ENCODE results near the gene TOE1. TPM values are rescaled to one million over a fixed set of nuclear protein-coding genes. Genes with fewer than 3 reads are reported as not detected.
"Not testable (repeated sequence)": the region's sequence is repeated elsewhere in the genome, so short reads cannot be mapped to it uniquely, and the experiment has no call there.

Gene TOE1
- total and polyA plus RNA-seq, 9 of the 15 experiments (the other 6 are each of a cell fraction or from before 2014, with no cell fraction given), result 32.1 to 85.7 (median 38.0) TPM

GRCh38 chr1:45383191-45383590, 43.2 kb downstream of the TOE1 start (continued):
- TF ChIP-seq STAT5A (IDR thresholded peaks at IDR 0.05; ENCODE audit: borderline replicate concordance, low read length) (no peak), RUNX1 (IDR thresholded peaks at IDR 0.05; ENCODE audit: low read depth) (no peak), TRIM24 (IDR thresholded peaks at IDR 0.05) (no peak), NFIC (IDR thresholded peaks at IDR 0.05) (no peak), GTF2A2 (tag; IDR thresholded peaks at IDR 0.05) (no peak)

DNA sequence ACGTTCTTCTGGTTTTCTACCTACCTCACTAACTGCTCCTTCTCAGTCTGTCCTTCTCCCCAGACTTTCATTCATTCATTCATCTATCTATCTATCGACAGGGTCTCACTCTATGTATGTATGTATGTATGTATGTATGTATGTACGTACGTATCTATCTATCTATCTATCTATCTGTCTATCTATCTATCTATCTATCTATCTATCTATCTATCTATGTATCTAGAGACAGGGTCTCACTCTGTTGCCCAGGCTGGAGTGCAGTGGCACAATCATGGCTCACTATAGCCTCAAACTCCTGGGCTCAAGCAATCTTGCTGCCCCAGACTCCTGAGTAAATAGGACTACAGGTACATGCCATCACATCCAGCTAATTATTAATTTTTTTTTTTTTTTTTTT, 44.2 kb downstream of the TOE1 start:
- H3K27ac ChIP-seq (ENCODE audit: extremely low read depth, low read depth, low read length); H3K9ac ChIP-seq (ENCODE audit: insufficient read depth in 1 of 2, low read depth in 2 of 2, low read length in 2 of 2); FAIRE-seq; H3K9me3 ChIP-seq (replicated peaks; ENCODE audit: control insufficient read depth, insufficient read depth, low read depth, low read length); intact Hi-C loops (cut with micrococcal nuclease); H3K27me3 ChIP-seq (ENCODE audit: control insufficient read depth in 2 of 2, insufficient read depth in 2 of 2, low read length in 2 of 2); H4K20me1 ChIP-seq (replicated peaks; ENCODE audit: control insufficient read depth, insufficient read depth, low read length); H3K4me1 ChIP-seq (replicated peaks in 1 of 2; ENCODE audit: control insufficient read depth in 2 of 2, insufficient read depth in 2 of 2, low read length in 2 of 2); H3K79me2 ChIP-seq (ENCODE audit: control insufficient read depth, insufficient read depth, low read length); in situ Hi-C loops (cut with MboI); H3K9me1 ChIP-seq (ENCODE audit: control insufficient read depth, insufficient read depth, low read length); DNase-seq (ENCODE audit: extremely low read depth in 1 of 4, low spot score in 3 of 4); H3K36me3 ChIP-seq (ENCODE audit: control insufficient read depth, insufficient read depth, low read length); BruUV-seq (replicated peaks); CTCF ChIA-PET (ENCODE audit: low intra/inter-chr PET ratio); H3K4me3 ChIP-seq; H2AFZ ChIP-seq (ENCODE audit: low read depth, low read length); H3K4me2 ChIP-seq (ENCODE audit: insufficient read depth, low read length); ATAC-seq: not testable (repeated sequence)
- WGBS (ENCODE audit: insufficient coverage, low coverage, missing lambda C conversion rate), result 20% methylated on average over 4 of the region's 4 CpGs
- POLR2A ChIA-PET, result interaction anchor here (0.6 to 1.4 kb wide), 3 partner anchors 10 to 60 kb away, joined by 4 to 5 read pairs (median 4); no protein-coding TSS in a partner anchor
- TF ChIP-seq ZBTB2 (IDR thresholded peaks at IDR 0.05), result peak; percentile 49; the same call in 1 of the 2 replicates
- 0 out of 2 replicates have a peak, but pooled peaks have one; percentile 46 for TF ChIP-seq GATA2 (CRISPR knock-in tag; IDR thresholded peaks at IDR 0.05)
- TF ChIP-seq DACH1 (IDR thresholded peaks at IDR 0.05; ENCODE audit: partially characterized antibody), result peak; percentile 98

All from K562 (cell line).